Activated T-helper 17 cell treated with anti-CD3 and anti-CD28 coated beads, Interleukin-2, amount 50 U/mL, for 72 hours (primary cell): ENCODE measurements around the gene RAB11FIP2. TPM values are rescaled to one million over a fixed set of nuclear protein-coding genes. Genes with fewer than 3 reads are reported as not detected.
"Not testable (repeated sequence)": the region's sequence is repeated elsewhere in the genome, so short reads cannot be mapped to it uniquely, and the experiment has no call there.

ENCODE experiments used
- ATAC-seq: fragments of 150-1000 bp; cut with Tn5 transposase; replicated peaks from 2 replicates; pipeline ENCODE4 v1.10.0; 2021; ENCODE audit warnings: mild to moderate bottlenecking, moderate library complexity
- H3K27ac Mint-ChIP-seq: one replicate; pipeline ENCODE4 v1.8.0; 2022; ENCODE audit warnings: mixed read lengths
- H3K27me3 Mint-ChIP-seq: one replicate; pipeline ENCODE4 v1.8.0; 2022; ENCODE audit warnings: mixed read lengths
- H3K36me3 Mint-ChIP-seq: one replicate; pipeline ENCODE4 v1.8.0; 2022; ENCODE audit warnings: low read depth, mild to moderate bottlenecking, mixed read lengths
- H3K4me1 Mint-ChIP-seq: one replicate; pipeline ENCODE4 v1.8.0; 2022; ENCODE audit warnings: mixed read lengths
- H3K4me3 Mint-ChIP-seq: one replicate; pipeline ENCODE4 v1.8.0; 2022; ENCODE audit warnings: mild to moderate bottlenecking, mixed read lengths
- H3K9me3 Mint-ChIP-seq: one replicate; pipeline ENCODE4 v1.8.0; 2022; ENCODE audit warnings: mixed read lengths
- total RNA-seq, 2 donors: library from RNA; stranded (reverse); gene quantifications; one replicate each; pipeline ENCODE4 v1.2.3, GENCODE V29; 2022

RAB11FIP2 gene
- total RNA-seq = 10 to 100 TPM in 1 of 2 donors, 1 to 10 TPM in 1; 9.4 to 12.6 TPM

GRCh38 chr10:118046395-118047156 is at the start of gene RAB11FIP2:
RAB11FIP2 (minus strand) TSS chr10:118046941; CDS start chr10:118046163, 778 bp downstream.
- Mint-ChIP-seq H3K36me3 (no peaks in the 10 kb centered on the region), H3K27me3 (no peaks in the 10 kb centered on the region), H3K4me3 (peak within 1 kb of the TSS; percentile 91), H3K9me3 (no peaks in the 10 kb centered on the region), H3K27ac (peak within 1 kb of the TSS; percentile 90), H3K4me1 (peaks cover 4% of the 10 kb centered on the region)
- peak; percentile 95 for ATAC-seq

- Mint-ChIP-seq H3K9me3 (no peaks in the 10 kb centered on the region), H3K27ac (no peak overlapping the region), H3K27me3 (peaks cover 16% of the 10 kb centered on the region), H3K4me3 (no peak overlapping the region), H3K36me3 (no peaks in the 10 kb centered on the region), H3K4me1 (peaks cover 6% of the 10 kb centered on the region)
- no peak for ATAC-seq
Observed at GRCh38 chr10:118096022-118096421, 49.3 kb upstream of the RAB11FIP2 start.

DNA sequence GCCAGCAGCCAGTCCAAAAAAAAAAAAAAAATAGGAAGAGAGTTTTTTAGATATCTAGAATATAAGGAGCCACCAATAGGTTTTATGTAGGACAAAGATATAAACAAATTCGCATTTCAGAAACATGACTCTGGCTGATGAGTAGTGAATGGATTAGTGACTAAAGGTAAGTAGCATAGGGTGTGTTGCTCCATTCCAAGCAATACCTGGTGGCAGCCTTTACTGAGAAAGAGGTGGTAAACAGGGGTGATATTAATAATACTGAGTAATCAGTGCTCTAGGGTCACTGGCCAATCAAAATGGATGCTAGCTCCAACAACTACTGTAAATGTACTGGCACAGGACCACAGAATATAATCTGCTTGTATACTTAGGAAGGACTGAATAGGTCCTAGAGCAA is 45.5 kb upstream of the RAB11FIP2 start:
- Mint-ChIP-seq H3K4me3 (no peak overlapping the region), H3K36me3 (no peaks in the 10 kb centered on the region), H3K9me3 (no peaks in the 10 kb centered on the region), H3K27me3 (peaks cover 14% of the 10 kb centered on the region), H3K27ac (no peak overlapping the region), H3K4me1 (peaks cover 6% of the 10 kb centered on the region)
- ATAC-seq = no peak

GRCh38 chr10:118080817-118081216 is 34.1 kb upstream of the RAB11FIP2 start:
- Mint-ChIP-seq H3K27me3 (peaks cover 3% of the 10 kb centered on the region), H3K4me3 (no peak overlapping the region), H3K9me3 (peaks cover 4% of the 10 kb centered on the region), H3K27ac (no peak overlapping the region), H3K36me3 (no peaks in the 10 kb centered on the region), H3K4me1 (no peaks in the 10 kb centered on the region)
- no peak for ATAC-seq

GRCh38 chr10:118076705-118077104 is 30.0 kb upstream of the RAB11FIP2 start:
- H3K4me3 Mint-ChIP-seq = no peak overlapping the region
- no peak overlapping the region for H3K27ac Mint-ChIP-seq
- no peaks in the 10 kb centered on the region for H3K36me3 Mint-ChIP-seq
- ATAC-seq = no peak
- H3K4me1 Mint-ChIP-seq = no peaks in the 10 kb centered on the region
- H3K27me3 Mint-ChIP-seq = peaks cover 3% of the 10 kb centered on the region
- no peaks in the 10 kb centered on the region for H3K9me3 Mint-ChIP-seq

DNA sequence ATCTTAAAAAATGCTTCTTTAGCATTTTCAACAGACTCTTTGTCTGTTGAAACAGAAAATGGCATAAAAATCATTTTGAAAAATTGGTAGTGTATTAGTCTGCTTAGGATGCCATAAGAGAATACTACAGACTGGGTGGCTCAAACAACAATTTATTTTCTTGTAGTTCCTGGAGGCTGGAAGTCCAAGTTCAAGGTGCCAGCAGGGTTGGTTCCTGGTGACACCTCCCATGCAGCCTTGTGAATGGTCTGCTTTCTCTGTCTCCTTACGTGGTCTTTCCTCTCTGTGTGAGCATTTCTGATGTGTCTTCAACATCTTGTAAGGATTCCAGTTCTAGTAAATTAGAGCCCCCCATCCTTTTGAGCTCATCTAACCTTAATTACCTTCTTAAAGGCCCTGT is 26.1 kb upstream of the RAB11FIP2 start:
- Mint-ChIP-seq H3K4me3 (no peak overlapping the region), H3K9me3 (no peaks in the 10 kb centered on the region), H3K27ac (no peak overlapping the region), H3K36me3 (no peaks in the 10 kb centered on the region), H3K27me3 (peaks cover 7% of the 10 kb centered on the region), H3K4me1 (no peaks in the 10 kb centered on the region)
- ATAC-seq = no peak

DNA sequence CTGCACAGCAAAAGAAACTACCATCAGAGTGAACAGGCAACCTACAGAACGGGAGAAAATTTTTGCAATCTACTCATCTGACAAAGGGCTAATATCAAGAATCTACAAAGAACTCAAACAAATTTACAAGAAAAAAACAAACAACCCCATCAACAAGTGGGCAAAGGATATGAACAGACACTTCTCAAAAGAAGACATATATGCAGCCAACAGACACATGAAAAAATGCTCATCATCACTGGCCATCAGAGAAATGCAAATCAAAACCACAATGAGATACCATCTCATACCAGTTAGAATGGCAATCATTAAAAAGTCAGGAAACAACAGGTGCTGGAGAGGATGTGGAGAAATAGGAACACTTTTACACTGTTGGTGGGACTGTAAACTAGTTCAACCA is 20.6 kb upstream of the RAB11FIP2 start:
- not testable (repeated sequence) for H3K27ac Mint-ChIP-seq, H3K9me3 Mint-ChIP-seq, ATAC-seq, H3K4me3 Mint-ChIP-seq, H3K4me1 Mint-ChIP-seq, H3K36me3 Mint-ChIP-seq
- peaks cover 20% of the 10 kb centered on the region for H3K27me3 Mint-ChIP-seq

DNA sequence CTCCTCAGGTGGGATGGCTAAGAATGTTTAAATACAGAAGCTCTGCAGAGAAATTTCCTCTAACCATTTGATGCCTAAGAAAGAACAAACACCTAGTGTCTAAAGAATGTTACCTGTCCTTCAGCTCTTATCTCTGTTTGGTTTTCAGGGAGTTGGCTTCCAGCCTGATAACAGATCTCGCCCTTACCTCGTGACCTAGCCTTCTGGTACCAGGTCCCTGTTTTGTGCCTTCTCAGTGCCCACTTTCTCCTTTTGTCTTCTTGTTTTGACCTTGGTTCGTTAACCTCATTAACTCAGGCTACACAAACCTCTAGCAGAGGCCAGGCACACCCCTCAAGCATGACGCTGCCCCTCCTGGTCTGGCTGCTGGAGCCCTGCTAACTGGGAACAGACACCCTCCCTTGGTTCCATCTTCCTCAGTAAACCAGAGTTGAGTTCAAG is 16.1 kb upstream of the RAB11FIP2 start:
- no peak for ATAC-seq
- Mint-ChIP-seq H3K36me3 (no peaks in the 10 kb centered on the region), H3K4me1 (no peaks in the 10 kb centered on the region), H3K27me3 (peaks cover 16% of the 10 kb centered on the region), H3K9me3 (no peaks in the 10 kb centered on the region), H3K4me3 (no peak overlapping the region), H3K27ac (no peak overlapping the region)

GRCh38 chr10:118058371-118058770 is 11.6 kb upstream of the RAB11FIP2 start:
- ATAC-seq = no peak
- H3K9me3 Mint-ChIP-seq = no peaks in the 10 kb centered on the region
- H3K4me3 Mint-ChIP-seq = no peak overlapping the region
- H3K27me3 Mint-ChIP-seq = peaks cover 10% of the 10 kb centered on the region
- H3K4me1 Mint-ChIP-seq = no peaks in the 10 kb centered on the region
- no peaks in the 10 kb centered on the region for H3K36me3 Mint-ChIP-seq
- H3K27ac Mint-ChIP-seq = no peak overlapping the region

GRCh38 chr10:118057361-118057760 is 10.6 kb upstream of the RAB11FIP2 start:
- Mint-ChIP-seq H3K27me3 (peaks cover 5% of the 10 kb centered on the region), H3K36me3 (no peaks in the 10 kb centered on the region), H3K27ac (no peak overlapping the region), H3K9me3 (no peaks in the 10 kb centered on the region), H3K4me3 (no peak overlapping the region), H3K4me1 (no peaks in the 10 kb centered on the region)
- no peak for ATAC-seq

- no peak for ATAC-seq
- Mint-ChIP-seq H3K27ac (no peak overlapping the region), H3K36me3 (no peaks in the 10 kb centered on the region), H3K9me3 (no peaks in the 10 kb centered on the region), H3K4me1 (no peaks in the 10 kb centered on the region), H3K4me3 (no peak overlapping the region), H3K27me3 (peaks cover 5% of the 10 kb centered on the region)
Observed at GRCh38 chr10:118054383-118054782, 7.6 kb upstream of the RAB11FIP2 start.

GRCh38 chr10:118052816-118053215 is 6.1 kb upstream of the RAB11FIP2 start:
- H3K36me3 Mint-ChIP-seq = no peaks in the 10 kb centered on the region
- H3K27ac Mint-ChIP-seq = no peak overlapping the region
- no peak overlapping the region for H3K4me3 Mint-ChIP-seq
- ATAC-seq = no peak
- no peaks in the 10 kb centered on the region for H3K9me3 Mint-ChIP-seq
- H3K4me1 Mint-ChIP-seq = no peaks in the 10 kb centered on the region
- H3K27me3 Mint-ChIP-seq = peaks cover 5% of the 10 kb centered on the region

DNA sequence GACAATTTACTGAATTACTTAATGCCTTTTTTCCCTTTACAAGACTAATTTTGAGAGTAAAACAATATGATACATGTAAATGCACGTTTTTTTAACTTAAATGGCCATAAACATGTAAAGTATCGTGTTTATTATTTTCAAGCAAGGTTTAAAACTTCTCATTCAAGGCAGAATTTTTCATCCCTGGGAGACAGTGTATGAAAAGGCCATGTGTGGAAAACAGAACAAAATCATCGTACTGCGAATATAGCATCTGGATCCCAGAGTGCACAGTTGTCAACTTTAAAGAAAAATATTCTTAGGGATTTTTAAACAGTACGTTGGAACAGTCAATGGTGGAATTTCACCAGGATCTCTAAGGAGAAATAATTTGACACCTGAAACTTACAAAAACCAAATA is 1.1 kb upstream of the RAB11FIP2 start:
- peaks cover 4% of the 10 kb centered on the region for H3K4me1 Mint-ChIP-seq
- peak overlapping the region; percentile 58 for H3K27ac Mint-ChIP-seq
- H3K27me3 Mint-ChIP-seq = no peaks in the 10 kb centered on the region
- no peaks in the 10 kb centered on the region for H3K36me3 Mint-ChIP-seq
- no peaks in the 10 kb centered on the region for H3K9me3 Mint-ChIP-seq
- H3K4me3 Mint-ChIP-seq = peak overlapping the region; percentile 91
- no peak for ATAC-seq

- Mint-ChIP-seq H3K36me3 (no peaks in the 10 kb centered on the region), H3K4me3 (peak overlapping the region; percentile 91), H3K9me3 (no peaks in the 10 kb centered on the region), H3K4me1 (peaks cover 4% of the 10 kb centered on the region), H3K27me3 (no peaks in the 10 kb centered on the region), H3K27ac (peak overlapping the region; percentile 58)
- ATAC-seq = no peak
Observed at GRCh38 chr10:118047157-118047719, 497 bp upstream of the RAB11FIP2 start.

DNA sequence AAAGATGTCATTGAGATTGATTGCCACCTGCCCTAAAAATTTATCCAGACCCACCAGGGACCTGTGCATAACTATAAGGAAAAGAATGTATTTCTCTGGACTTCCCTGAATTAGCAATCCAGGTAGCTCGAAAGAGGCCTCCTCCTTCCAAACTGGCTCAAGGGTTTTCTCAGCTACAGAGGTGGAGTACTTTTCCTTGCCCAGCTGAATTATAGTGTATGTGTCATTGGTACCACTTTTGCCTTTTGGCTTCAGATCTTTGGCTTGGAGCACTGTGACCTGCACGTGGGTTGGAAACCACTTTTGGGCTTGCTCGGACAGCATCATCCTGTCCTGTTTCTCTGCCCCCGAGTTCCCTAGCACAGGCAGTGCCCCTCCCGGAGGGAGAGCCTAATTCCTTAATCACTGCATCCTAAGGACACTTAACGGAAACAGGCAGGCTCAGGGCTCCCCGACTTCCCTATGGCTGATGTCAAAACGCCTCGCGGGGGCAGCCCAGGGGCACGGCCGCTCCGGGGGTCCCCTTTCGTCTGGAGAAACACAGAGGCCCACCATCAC is 825 bp downstream of the RAB11FIP2 start:
- H3K4me3 Mint-ChIP-seq = peak overlapping the region; percentile 91
- no peaks in the 10 kb centered on the region for H3K27me3 Mint-ChIP-seq
- ATAC-seq = peak; percentile 36
- peak overlapping the region; percentile 90 for H3K27ac Mint-ChIP-seq
- peaks cover 4% of the 10 kb centered on the region for H3K4me1 Mint-ChIP-seq
- no peaks in the 10 kb centered on the region for H3K9me3 Mint-ChIP-seq
- no peaks in the 10 kb centered on the region for H3K36me3 Mint-ChIP-seq
